K562 (cell line): Measurements from ENCODE around the gene CHPF2. TPM values are rescaled to one million over a fixed set of nuclear protein-coding genes. Genes with fewer than 3 reads are reported as not detected.

Experiments
- BCOR ChIP-seq: fragments of 450-650 bp; IDR thresholded peaks from 2 replicates; pipeline ENCODE4 v1.6.1; 2016
- KAT2B ChIP-seq: IDR thresholded peaks from one replicate; pipeline ENCODE4 v1.6.1; 2012; ENCODE audit warnings: low read depth, mild to moderate bottlenecking, control low read depth, inconsistent platforms, low read length, moderate library complexity
- MAFG ChIP-seq: fragments of 450-650 bp; conservative IDR thresholded peaks from 2 replicates; pipeline ENCODE4 v1.6.1; 2016; ENCODE audit warnings: missing genetic modification characterization, missing compliant biosample characterization
- MCM5 ChIP-seq: fragments of 450-650 bp; IDR thresholded peaks from 2 replicates; pipeline ENCODE4 v1.6.1; 2016; ENCODE audit warnings: low read depth
- NONO ChIP-seq, 2 experiments: fragments of 200-400 bp in 1 of 2; fragments of 450-650 bp in 1 of 2; formaldehyde crosslinking in 1 of 2; IDR thresholded peaks; 2 replicates each; pipeline ENCODE4 v1.6.1; 2017; ENCODE audit warnings: low read depth in 2 of 2, mild to moderate bottlenecking in 2 of 2, moderate library complexity in 2 of 2, low read length in 1 of 2
- POLR2B ChIP-seq: fragments of 450-650 bp; IDR thresholded peaks from 2 replicates; pipeline ENCODE4 v1.6.1; 2018; ENCODE audit warnings: low read depth; ENCODE audit not compliant: partially characterized antibody
- SAFB ChIP-seq: fragments of 200-400 bp; formaldehyde crosslinking; IDR thresholded peaks from 2 replicates; pipeline ENCODE4 v1.6.1; 2017; ENCODE audit warnings: low read depth, low read length, borderline replicate concordance
- TOE1 ChIP-seq, 2 experiments: fragments of 450-650 bp in 1 of 2; sonication (generic) in 1 of 2; formaldehyde crosslinking in 1 of 2; IDR thresholded peaks; 2 replicates each; pipeline versions ENCODE4 v1.7.1 to v1.8.0; 2016 to 2022; ENCODE audit warnings: borderline replicate concordance in 2 of 2, mild to moderate bottlenecking in 2 of 2, antibody characterized with exemption in 1 of 2, inconsistent platforms in 1 of 2, low read depth in 1 of 2, missing genetic modification reagents in 1 of 2, moderate library complexity in 1 of 2
- ZNF197 ChIP-seq: fragments of 200-800 bp; sonication (Bioruptor generic); IDR thresholded peaks from 2 replicates; pipeline ENCODE4 v1.6.1; 2016; ENCODE audit warnings: low read depth, missing genetic modification characterization, missing compliant biosample characterization
- ZNF764 ChIP-seq: fragments of 250-450 bp; sonication (Bioruptor Pico); IDR thresholded peaks from 2 replicates; pipeline ENCODE4 v1.4.0; 2020; ENCODE audit warnings: low read depth, mild to moderate bottlenecking, moderate library complexity
- polyA plus RNA-seq, 8 experiments: library from polyadenylated mRNA; depleted of rRNA in 4 of 8; stranded (reverse) in 5 of 8; unstranded in 3 of 8; fragments of >200 nt; fragmentation: Nextera tagmentation in 2 of 8; fragmentation: Illumina TruSeq in 1 of 8; extraction: Ambion mirVana in 2 of 8; extraction: Trizol in 1 of 8; gene quantifications; 2 replicates each; pipeline versions ENCODE4 v1.2.1 to v1.2.3, GENCODE V29; 2011 to 2014; ENCODE audit warnings: inconsistent platforms in 1 of 8, missing spikeins in 1 of 8
- total RNA-seq, 7 experiments: library from RNA; depleted of rRNA in 6 of 7; stranded (reverse); fragments of >200 nt in 6 of 7; fragmentation: Illumina TruSeq in 2 of 7; extraction: Trizol in 2 of 7; gene quantifications; 2 replicates each; pipeline versions ENCODE4 v1.2.1 to v1.2.3, GENCODE V29; 2011 to 2021; ENCODE audit warnings: low replicate concordance in 1 of 7
- TF ChIP-seq, protein P1 (sequence below): fragments of 450-650 bp; formaldehyde crosslinking; IDR thresholded peaks from 2 replicates; pipeline ENCODE4 v1.4.0; 2022; ENCODE audit warnings: mild to moderate bottlenecking, moderate library complexity
- TF ChIP-seq, protein P2 (sequence below): IDR thresholded peaks from 3 replicates; pipeline ENCODE4 v1.6.1; 2011; ENCODE audit warnings: borderline replicate concordance, mild to moderate bottlenecking, moderate library complexity; ENCODE audit not compliant: insufficient read length; ENCODE audit errors: extremely low read depth

CHPF2 gene
- total and polyA plus RNA-seq, 9 of the 15 experiments (the other 6 are each of a cell fraction or from before 2014, with no cell fraction given): 0.08 to 32.8 (median 10.5) TPM

DNA sequence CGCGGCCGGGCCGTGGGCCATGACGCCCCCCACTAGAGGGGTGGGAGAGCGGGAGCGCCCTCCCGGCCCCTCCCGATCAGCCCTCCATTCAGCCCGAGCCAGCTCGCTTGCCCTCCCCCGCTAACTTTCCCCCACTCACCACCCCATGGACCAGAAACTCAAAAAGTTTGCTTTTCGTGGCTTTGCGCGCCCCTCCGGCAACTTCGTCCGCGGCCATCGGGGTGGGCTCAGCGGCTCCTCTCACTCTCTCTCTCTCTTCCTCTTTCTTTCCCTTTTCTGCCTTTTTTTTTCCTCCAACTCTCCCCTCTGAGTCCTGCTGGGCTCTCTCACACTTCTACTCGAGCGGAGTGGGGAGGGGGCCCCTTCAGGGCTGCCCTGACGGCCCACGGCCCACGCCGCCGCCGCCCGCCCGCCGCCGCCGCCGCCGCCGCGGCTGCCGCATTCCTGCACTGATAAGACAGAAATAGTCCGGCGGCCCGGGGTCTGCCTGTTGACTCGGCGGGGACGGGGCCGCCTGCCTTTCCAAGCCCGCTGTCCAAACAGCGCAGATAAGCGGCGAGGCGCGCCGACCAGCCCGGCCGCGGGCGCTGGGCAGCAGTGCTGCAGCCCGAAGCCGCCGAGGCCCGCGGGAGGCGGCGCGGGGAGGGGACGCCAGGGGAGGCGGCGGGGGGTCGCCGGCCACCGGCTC, 16.2 kb downstream of the CHPF2 start, which contains the start of gene SMARCD3 (continued):
- TF ChIP-seq TOE1 (IDR thresholded peaks at IDR 0.05; ENCODE audit: borderline replicate concordance) (peak; percentile 62; the same call in 1 of the 2 replicates), TOE1 (CRISPR knock-in tag; IDR thresholded peaks at IDR 0.05; ENCODE audit: borderline replicate concordance, low read depth) (no peak), ZNF197 (CRISPR knock-in tag) (peak; percentile 44; the same call in 1 of the 2 replicates), ZNF764 (CRISPR knock-in tag) (no peak), MCM5 (no peak), BCOR (0 out of 2 replicates have a peak, but pooled peaks have one; percentile 25), MAFG (tag) (no peak), POLR2B (no peak), NONO (IDR thresholded peaks at IDR 0.05; ENCODE audit: low read depth in 2 of 2, low read length in 1 of 2) (peak in 1 of 2 experiments; percentile 90; a peak in 2 of 4 replicates), SAFB (peak; percentile 10; the same call in 1 of the 2 replicates), KAT2B (no peak)
- TF ChIP-seq, protein P1, sequence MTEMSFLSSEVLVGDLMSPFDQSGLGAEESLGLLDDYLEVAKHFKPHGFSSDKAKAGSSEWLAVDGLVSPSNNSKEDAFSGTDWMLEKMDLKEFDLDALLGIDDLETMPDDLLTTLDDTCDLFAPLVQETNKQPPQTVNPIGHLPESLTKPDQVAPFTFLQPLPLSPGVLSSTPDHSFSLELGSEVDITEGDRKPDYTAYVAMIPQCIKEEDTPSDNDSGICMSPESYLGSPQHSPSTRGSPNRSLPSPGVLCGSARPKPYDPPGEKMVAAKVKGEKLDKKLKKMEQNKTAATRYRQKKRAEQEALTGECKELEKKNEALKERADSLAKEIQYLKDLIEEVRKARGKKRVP (CRISPR knock-in tag): no peak
- TF ChIP-seq, protein P2, sequence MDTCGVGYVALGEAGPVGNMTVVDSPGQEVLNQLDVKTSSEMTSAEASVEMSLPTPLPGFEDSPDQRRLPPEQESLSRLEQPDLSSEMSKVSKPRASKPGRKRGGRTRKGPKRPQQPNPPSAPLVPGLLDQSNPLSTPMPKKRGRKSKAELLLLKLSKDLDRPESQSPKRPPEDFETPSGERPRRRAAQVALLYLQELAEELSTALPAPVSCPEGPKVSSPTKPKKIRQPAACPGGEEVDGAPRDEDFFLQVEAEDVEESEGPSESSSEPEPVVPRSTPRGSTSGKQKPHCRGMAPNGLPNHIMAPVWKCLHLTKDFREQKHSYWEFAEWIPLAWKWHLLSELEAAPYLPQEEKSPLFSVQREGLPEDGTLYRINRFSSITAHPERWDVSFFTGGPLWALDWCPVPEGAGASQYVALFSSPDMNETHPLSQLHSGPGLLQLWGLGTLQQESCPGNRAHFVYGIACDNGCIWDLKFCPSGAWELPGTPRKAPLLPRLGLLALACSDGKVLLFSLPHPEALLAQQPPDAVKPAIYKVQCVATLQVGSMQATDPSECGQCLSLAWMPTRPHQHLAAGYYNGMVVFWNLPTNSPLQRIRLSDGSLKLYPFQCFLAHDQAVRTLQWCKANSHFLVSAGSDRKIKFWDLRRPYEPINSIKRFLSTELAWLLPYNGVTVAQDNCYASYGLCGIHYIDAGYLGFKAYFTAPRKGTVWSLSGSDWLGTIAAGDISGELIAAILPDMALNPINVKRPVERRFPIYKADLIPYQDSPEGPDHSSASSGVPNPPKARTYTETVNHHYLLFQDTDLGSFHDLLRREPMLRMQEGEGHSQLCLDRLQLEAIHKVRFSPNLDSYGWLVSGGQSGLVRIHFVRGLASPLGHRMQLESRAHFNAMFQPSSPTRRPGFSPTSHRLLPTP: no peak
